Erythroblast (primary cell): ENCODE measurements around the gene KRTAP19-6.
"Not testable (repeated sequence)": the region's sequence is repeated elsewhere in the genome, so short reads cannot be mapped to it uniquely, and the experiment has no call there.

Experiments used
- GATA1 ChIP-seq: IDR thresholded peaks from 2 replicates; pipeline ENCODE4 v1.6.1; 2011; ENCODE audit warnings: low read depth, mild to moderate bottlenecking, control low read depth, low read length, moderate library complexity
- POLR2A ChIP-seq: IDR thresholded peaks from 2 replicates; pipeline ENCODE4 v1.6.1; 2011; ENCODE audit warnings: mild to moderate bottlenecking, low read length

DNA sequence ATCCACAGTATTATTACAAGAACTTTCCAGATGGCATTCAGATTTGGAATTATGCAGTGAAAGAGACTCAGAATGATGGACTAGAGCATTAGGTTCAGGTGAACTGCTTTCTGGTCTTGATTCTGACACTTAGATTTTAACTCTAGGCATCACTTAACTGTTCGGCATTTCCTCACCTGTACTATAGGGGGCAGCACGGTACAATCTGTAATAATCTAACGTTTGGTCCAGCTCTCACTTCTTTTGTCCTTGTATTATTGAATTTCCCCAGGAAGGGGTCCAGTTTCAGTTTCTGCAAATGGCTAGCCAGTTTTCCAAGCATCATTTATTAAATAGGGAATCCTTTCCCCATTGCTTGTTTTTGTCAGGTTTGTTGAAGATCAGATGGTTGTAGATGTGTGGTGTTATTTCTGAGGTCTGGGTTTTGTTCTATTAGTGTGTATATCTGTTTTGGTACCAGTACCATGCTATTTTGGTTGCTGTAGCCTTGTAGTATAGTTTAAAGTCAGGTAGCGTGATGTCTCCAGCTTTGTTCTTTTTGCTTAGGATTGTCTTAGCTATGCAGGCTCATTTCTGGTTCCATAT, 36.0 kb downstream of the KRTAP19-6 start:
- not testable (repeated sequence) for TF ChIP-seq POLR2A, GATA1
